GM23338 (cell line): Measurements from ENCODE around the gene CYS1. TPM values are rescaled to one million over a fixed set of nuclear protein-coding genes. Genes with fewer than 3 reads are reported as not detected.

ENCODE experiments used
- ATAC-seq: fragments of 200-7000 bp; cut with Tn5 transposase; 3 replicates; pipeline ENCODE4 v1.9.1; 2020
- DNase-seq: peaks from one replicate; pipeline ENCODE4 v3.0.0-alpha.2; 2015; ENCODE audit warnings: low spot score
- H2AFZ ChIP-seq: fragments of 200-600 bp; sonication (generic); 2 replicates; pipeline ENCODE4 v1.8.0; 2016; ENCODE audit warnings: antibody characterized with exemption, mild to moderate bottlenecking, moderate library complexity
- H3F3A ChIP-seq: fragments of 200-600 bp; sonication (generic); replicated peaks from 2 replicates; pipeline ENCODE4 v1.8.0; 2017; ENCODE audit warnings: antibody characterized with exemption, mixed run types, low read depth
- H3K27ac ChIP-seq: fragments of 200-600 bp; sonication (generic); 2 replicates; pipeline ENCODE4 v1.6.1; 2016; ENCODE audit warnings: low read depth
- H3K27me3 ChIP-seq: fragments of 200-600 bp; sonication (generic); 2 replicates; pipeline ENCODE4 v1.8.0; 2016; ENCODE audit warnings: mild to moderate bottlenecking, mixed run types, moderate library complexity; ENCODE audit not compliant: insufficient read depth
- H3K36me3 ChIP-seq: fragments of 200-600 bp; sonication (generic); 2 replicates; pipeline ENCODE4 v1.8.0; 2016; ENCODE audit warnings: mild to moderate bottlenecking; ENCODE audit not compliant: insufficient read depth
- H3K4me1 ChIP-seq: fragments of 200-600 bp; sonication (generic); 2 replicates; pipeline ENCODE4 v1.8.0; 2016; ENCODE audit warnings: mild to moderate bottlenecking, moderate library complexity; ENCODE audit not compliant: insufficient read depth
- H3K4me2 ChIP-seq: fragments of 200-600 bp; sonication (generic); 2 replicates; pipeline ENCODE4 v1.7.1; 2017; ENCODE audit warnings: mixed run types
- H3K4me3 ChIP-seq: fragments of 200-600 bp; sonication (generic); 2 replicates; pipeline ENCODE4 v1.6.1; 2016; ENCODE audit warnings: mixed run types
- H3K79me2 ChIP-seq: fragments of 200-600 bp; sonication (generic); replicated peaks from 2 replicates; pipeline ENCODE4 v1.8.0; 2017; ENCODE audit warnings: mild to moderate bottlenecking; ENCODE audit not compliant: insufficient read depth
- H3K9me2 ChIP-seq: fragments of 200-600 bp; sonication (generic); 2 replicates; pipeline ENCODE4 v1.8.0; 2017; ENCODE audit not compliant: insufficient read depth
- H4K20me1 ChIP-seq: fragments of 200-600 bp; sonication (generic); replicated peaks from 2 replicates; pipeline ENCODE4 v1.8.0; 2017; ENCODE audit warnings: mild to moderate bottlenecking; ENCODE audit not compliant: insufficient read depth
- H3K27ac Mint-ChIP-seq: 2 replicates; pipeline ENCODE4 v1.8.0; 2020; ENCODE audit warnings: inconsistent platforms, mild to moderate bottlenecking, moderate library complexity, mixed read lengths
- H3K27me3 Mint-ChIP-seq: 3 replicates; pipeline ENCODE4 v1.8.0; 2022; ENCODE audit warnings: low read depth, mild to moderate bottlenecking, moderate library complexity, mixed read lengths, inconsistent platforms; ENCODE audit not compliant: insufficient read depth, poor library complexity
- H3K36me3 Mint-ChIP-seq: 3 replicates; pipeline ENCODE4 v1.8.0; 2021; ENCODE audit warnings: low read depth, mild to moderate bottlenecking, inconsistent platforms, moderate library complexity, mixed read lengths
- H3K4me1 Mint-ChIP-seq: 3 replicates; pipeline ENCODE4 v1.8.0; 2020; ENCODE audit warnings: mild to moderate bottlenecking, inconsistent platforms, mixed read lengths
- H3K4me3 Mint-ChIP-seq: 3 replicates; pipeline ENCODE4 v1.8.0; 2021; ENCODE audit warnings: moderate library complexity, mild to moderate bottlenecking, inconsistent platforms, mixed read lengths
- H3K9me3 Mint-ChIP-seq: 3 replicates; pipeline ENCODE4 v1.8.0; 2020; ENCODE audit warnings: moderate library complexity, mild to moderate bottlenecking, inconsistent platforms, mixed read lengths
- CREB1 ChIP-seq: fragments of 250-450 bp; sonication (Bioruptor Pico); IDR thresholded peaks from 2 replicates; pipeline ENCODE4 v1.5.0; 2020; ENCODE audit warnings: low read depth, mild to moderate bottlenecking, moderate library complexity
- ETS1 ChIP-seq: IDR thresholded peaks from 2 replicates; pipeline ENCODE4 v1.6.1; 2016; ENCODE audit warnings: antibody characterized with exemption
- EZH2 ChIP-seq: fragments of 200-600 bp; sonication (generic); IDR thresholded peaks from one replicate; pipeline ENCODE4 v1.8.0; 2017; ENCODE audit warnings: antibody characterized with exemption, mild to moderate bottlenecking, low read depth; ENCODE audit not compliant: unreplicated experiment
- EZH2phosphoT487 ChIP-seq: fragments of 200-600 bp; sonication (generic); IDR thresholded peaks from one replicate; pipeline ENCODE4 v1.8.1; 2018; ENCODE audit warnings: antibody characterized with exemption; ENCODE audit not compliant: unreplicated experiment
- JUNB ChIP-seq: IDR thresholded peaks from one replicate; pipeline ENCODE4 v1.6.1; 2016; ENCODE audit warnings: antibody characterized with exemption; ENCODE audit not compliant: unreplicated experiment
- POLR2AphosphoS5 ChIP-seq: IDR thresholded peaks from 2 replicates; pipeline ENCODE4 v1.6.1; 2016; ENCODE audit warnings: antibody characterized with exemption, low read depth
- REST ChIP-seq: IDR thresholded peaks from one replicate; pipeline ENCODE4 v1.6.1; 2018; ENCODE audit warnings: antibody characterized with exemption; ENCODE audit not compliant: unreplicated experiment
- STAT1 ChIP-seq: IDR thresholded peaks from one replicate; pipeline ENCODE4 v1.6.1; 2016; ENCODE audit warnings: antibody characterized with exemption; ENCODE audit not compliant: unreplicated experiment
- ZNF114 ChIP-seq: fragments of 250-450 bp; sonication (Bioruptor Pico); IDR thresholded peaks from 2 replicates; pipeline ENCODE4 v1.5.0; 2020; ENCODE audit warnings: mild to moderate bottlenecking, moderate library complexity
- ZNF462 ChIP-seq: fragments of 250-450 bp; sonication (Bioruptor Pico); IDR thresholded peaks from 2 replicates; pipeline ENCODE4 v1.5.0; 2020; ENCODE audit warnings: mild to moderate bottlenecking, moderate library complexity
- polyA plus RNA-seq: library from polyadenylated mRNA; unstranded; fragments of >200 nt; fragmentation: Nextera tagmentation; extraction: Ambion mirVana; gene quantifications from 2 replicates; pipeline ENCODE4 v1.2.1, GENCODE V29; 2016
- total RNA-seq: library from RNA; depleted of rRNA; stranded (reverse); fragments of >200 nt; shearing (Covaris generic); gene quantifications from 2 replicates; pipeline ENCODE4 v1.2.3, GENCODE V29; 2014

The CYS1 gene
- total and polyA plus RNA-seq, 2 experiments from 2014 or later = 0.31 to 0.32 TPM

GRCh38 chr2:10022445-10022844 is 57.8 kb downstream of the CYS1 start:
- H2AFZ ChIP-seq = no peak overlapping the region
- DNase-seq (no peak), ATAC-seq (no peak)
- H3K4me3 ChIP-seq = no peak overlapping the region
- Mint-ChIP-seq H3K4me3 (no peak overlapping the region), H3K4me1 (no peaks in the 10 kb centered on the region; the same call in 2 of the 3 replicates), H3K27ac (no peak overlapping the region), H3K36me3 (no peaks in the 10 kb centered on the region; the same call in 2 of the 3 replicates), H3K9me3 (no peaks in the 10 kb centered on the region), H3K27me3 (peaks cover 4% of the 10 kb centered on the region)
- H4K20me1 ChIP-seq = no peaks in the 10 kb centered on the region
- H3K36me3 ChIP-seq = no peaks in the 10 kb centered on the region
- H3K79me2 ChIP-seq = no peaks in the 10 kb centered on the region
- H3K27me3 ChIP-seq = no peaks in the 10 kb centered on the region
- no peak overlapping the region for H3K27ac ChIP-seq
- H3K4me2 ChIP-seq = no peak overlapping the region
- TF ChIP-seq EZH2phosphoT487 (no peak), ETS1 (no peak), JUNB (no peak), EZH2 (no peak), ZNF114 (no peak), ZNF462 (no peak), CREB1 (CRISPR knock-in tag) (no peak), POLR2AphosphoS5 (no peak), STAT1 (no peak), REST (no peak)
- H3F3A ChIP-seq = no peaks in the 10 kb centered on the region
- H3K9me2 ChIP-seq = no peaks in the 10 kb centered on the region
- H3K4me1 ChIP-seq = no peaks in the 10 kb centered on the region
